Testis (tissue), 2 donors: ENCODE results near the gene TLX1.

Source experiments
- POLR2A ChIP-seq: fragments of 450-650 bp; IDR thresholded peaks from one replicate; pipeline ENCODE4 v1.6.1; 2017; ENCODE audit warnings: antibody characterized with exemption, mild to moderate bottlenecking, moderate library complexity
- TF ChIP-seq, protein P1 (sequence below), 3 experiments: fragments of 450-650 bp in 2 of 3; fragments of 200-600 bp in 1 of 3; sonication (generic) in 1 of 3; IDR thresholded peaks; one replicate each; pipeline ENCODE4 v1.5.1; 2016 to 2019; ENCODE audit warnings: antibody characterized with exemption in 3 of 3, mild to moderate bottlenecking in 2 of 3, moderate library complexity in 1 of 3

DNA sequence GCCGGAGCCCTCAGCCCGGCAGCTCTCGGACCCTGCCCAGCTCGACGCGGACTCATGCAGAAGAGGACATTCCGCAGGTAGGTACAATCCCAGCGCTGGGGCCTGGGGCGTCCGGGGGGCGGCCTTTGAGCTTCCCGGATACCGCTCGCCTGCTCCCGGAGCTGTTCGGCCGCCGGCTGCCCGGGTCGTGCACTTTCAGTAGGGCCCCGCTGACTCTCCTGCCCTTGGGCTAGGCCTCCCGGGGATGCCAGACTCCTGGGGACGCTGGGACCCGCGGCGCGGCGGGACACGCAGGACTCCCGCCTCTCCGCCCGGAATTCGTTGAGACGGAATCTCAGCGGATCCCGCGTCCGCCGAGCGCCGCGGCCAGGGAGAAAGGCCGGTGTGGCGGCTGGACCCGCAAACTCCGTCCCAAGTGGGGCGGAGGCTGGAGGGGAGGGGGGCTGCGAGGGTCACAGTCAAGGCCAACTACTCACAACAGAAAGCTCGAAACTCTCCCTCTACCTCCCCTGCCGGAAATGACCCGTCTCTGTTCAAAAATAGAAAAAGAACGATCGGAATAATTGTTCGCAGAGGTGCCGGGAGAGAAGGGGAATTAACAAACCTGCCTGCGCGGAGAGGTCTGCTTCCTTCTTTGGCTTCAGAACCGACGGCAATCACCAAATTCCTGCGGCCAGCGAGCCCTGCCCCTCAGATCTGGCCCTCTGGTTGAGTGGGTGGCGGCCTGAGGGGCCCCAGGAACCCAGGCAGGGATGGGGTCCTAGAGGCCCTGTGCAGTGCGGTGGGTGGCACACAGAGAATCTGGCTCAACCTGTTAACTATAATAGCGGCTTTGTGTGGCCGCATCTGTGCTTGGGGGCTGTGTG lies 9.2 kb downstream of the TLX1 start:
- TF ChIP-seq, protein P1, sequence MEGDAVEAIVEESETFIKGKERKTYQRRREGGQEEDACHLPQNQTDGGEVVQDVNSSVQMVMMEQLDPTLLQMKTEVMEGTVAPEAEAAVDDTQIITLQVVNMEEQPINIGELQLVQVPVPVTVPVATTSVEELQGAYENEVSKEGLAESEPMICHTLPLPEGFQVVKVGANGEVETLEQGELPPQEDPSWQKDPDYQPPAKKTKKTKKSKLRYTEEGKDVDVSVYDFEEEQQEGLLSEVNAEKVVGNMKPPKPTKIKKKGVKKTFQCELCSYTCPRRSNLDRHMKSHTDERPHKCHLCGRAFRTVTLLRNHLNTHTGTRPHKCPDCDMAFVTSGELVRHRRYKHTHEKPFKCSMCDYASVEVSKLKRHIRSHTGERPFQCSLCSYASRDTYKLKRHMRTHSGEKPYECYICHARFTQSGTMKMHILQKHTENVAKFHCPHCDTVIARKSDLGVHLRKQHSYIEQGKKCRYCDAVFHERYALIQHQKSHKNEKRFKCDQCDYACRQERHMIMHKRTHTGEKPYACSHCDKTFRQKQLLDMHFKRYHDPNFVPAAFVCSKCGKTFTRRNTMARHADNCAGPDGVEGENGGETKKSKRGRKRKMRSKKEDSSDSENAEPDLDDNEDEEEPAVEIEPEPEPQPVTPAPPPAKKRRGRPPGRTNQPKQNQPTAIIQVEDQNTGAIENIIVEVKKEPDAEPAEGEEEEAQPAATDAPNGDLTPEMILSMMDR (IDR thresholded peaks at IDR 0.05), result no peak
- no peak for TF ChIP-seq POLR2A
